Measurements from ENCODE around the gene CDCP2. TPM values are rescaled to one million over a fixed set of nuclear protein-coding genes. Genes with fewer than 3 reads are reported as not detected.
"Not testable (repeated sequence)": the region's sequence is repeated elsewhere in the genome, so short reads cannot be mapped to it uniquely, and the experiment has no call there.

Gene CDCP2
- total RNA-seq, 1 donor from 2014 or later, result not detected

DNA sequence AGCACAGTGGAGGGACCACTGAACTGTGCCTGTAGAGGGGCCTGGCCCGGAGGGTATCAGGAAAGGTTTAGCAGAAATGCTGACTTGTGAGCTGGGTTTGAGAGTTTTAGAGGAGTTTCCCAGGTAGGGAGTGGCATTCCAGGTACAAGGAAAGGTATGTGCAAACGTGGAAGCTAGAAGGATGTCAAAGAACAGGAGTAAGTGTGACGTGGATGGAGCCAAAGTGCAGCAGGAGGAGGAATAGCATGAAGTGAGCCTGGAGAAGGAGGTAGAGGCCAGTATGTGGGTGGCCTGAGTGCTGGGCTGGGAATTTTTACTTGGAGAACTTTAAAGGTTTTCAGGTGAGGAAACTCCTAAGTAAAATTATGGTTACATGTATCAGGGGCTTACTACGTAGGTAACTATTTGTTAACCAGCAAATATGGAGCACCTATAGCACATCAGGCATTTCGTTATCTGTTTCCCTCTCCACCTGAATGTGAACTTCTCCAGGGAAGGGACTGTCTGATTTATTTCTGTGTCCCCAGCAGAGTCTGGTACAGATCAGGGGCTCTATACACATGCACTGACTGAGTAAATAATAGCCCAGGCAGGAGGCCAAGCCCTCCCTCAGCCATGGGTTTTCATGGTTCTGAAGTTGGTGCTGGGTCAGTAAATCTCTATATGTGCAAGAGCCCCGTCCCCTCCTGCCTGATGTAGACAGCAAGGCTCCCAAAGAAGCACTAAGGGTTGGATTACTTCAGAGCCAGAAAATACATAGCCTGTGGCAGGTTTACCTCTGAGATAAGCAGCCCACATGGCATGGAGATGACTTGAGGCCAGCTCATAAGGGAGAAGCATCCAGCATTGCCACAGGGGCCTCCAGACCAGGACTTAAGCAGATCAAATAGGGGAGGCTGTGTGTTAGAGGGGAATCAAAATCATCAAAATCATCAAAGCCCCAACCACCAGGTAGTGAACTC lies 43.4 kb downstream of the CDCP2 start:
- Mint-ChIP-seq H3K4me3 (no peak overlapping the region), H3K27me3 (ENCODE audit: low read depth) (no peaks in the 10 kb centered on the region), H3K4me1 (peaks cover 10% of the 10 kb centered on the region), H3K9me3 (no peaks in the 10 kb centered on the region), H3K27ac (ENCODE audit: unreplicated experiment) (no peak overlapping the region), H3K36me3 (ENCODE audit: low read depth) (no peaks in the 10 kb centered on the region)
- TF ChIP-seq, protein P1, sequence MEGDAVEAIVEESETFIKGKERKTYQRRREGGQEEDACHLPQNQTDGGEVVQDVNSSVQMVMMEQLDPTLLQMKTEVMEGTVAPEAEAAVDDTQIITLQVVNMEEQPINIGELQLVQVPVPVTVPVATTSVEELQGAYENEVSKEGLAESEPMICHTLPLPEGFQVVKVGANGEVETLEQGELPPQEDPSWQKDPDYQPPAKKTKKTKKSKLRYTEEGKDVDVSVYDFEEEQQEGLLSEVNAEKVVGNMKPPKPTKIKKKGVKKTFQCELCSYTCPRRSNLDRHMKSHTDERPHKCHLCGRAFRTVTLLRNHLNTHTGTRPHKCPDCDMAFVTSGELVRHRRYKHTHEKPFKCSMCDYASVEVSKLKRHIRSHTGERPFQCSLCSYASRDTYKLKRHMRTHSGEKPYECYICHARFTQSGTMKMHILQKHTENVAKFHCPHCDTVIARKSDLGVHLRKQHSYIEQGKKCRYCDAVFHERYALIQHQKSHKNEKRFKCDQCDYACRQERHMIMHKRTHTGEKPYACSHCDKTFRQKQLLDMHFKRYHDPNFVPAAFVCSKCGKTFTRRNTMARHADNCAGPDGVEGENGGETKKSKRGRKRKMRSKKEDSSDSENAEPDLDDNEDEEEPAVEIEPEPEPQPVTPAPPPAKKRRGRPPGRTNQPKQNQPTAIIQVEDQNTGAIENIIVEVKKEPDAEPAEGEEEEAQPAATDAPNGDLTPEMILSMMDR (conservative IDR thresholded peaks at IDR 0.05), result no peak
- no peak for DNase-seq (ENCODE audit: low read depth, low spot score)

DNA sequence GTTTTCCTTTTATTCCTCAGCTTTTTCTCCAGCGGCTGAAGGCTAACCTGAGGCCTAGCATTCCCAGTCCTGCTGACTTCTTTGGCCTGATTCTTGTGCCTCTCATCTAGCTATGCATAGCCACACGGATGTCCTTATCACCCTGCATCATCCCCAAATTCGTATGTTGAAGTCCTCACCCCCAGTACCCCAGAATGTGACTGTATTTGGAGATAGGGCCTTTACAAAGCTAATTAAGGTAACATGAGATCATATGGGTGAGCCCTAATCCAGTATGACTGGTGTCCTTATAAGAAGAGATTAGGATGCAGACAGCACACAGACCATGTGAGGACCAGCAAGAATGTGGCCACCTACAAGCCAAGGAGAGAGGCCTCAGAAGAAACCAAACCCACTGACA lies 44.6 kb downstream of the CDCP2 start:
- TF ChIP-seq, protein P1 (conservative IDR thresholded peaks at IDR 0.05), result no peak
- no peak overlapping the region for H3K4me3 Mint-ChIP-seq
- H3K4me1 Mint-ChIP-seq, result peaks cover 10% of the 10 kb centered on the region
- H3K27me3 Mint-ChIP-seq (ENCODE audit: low read depth), result no peaks in the 10 kb centered on the region
- H3K9me3 Mint-ChIP-seq, result no peaks in the 10 kb centered on the region
- no peak overlapping the region for H3K27ac Mint-ChIP-seq (ENCODE audit: unreplicated experiment)
- DNase-seq (ENCODE audit: low read depth, low spot score), result no peak
- no peaks in the 10 kb centered on the region for H3K36me3 Mint-ChIP-seq (ENCODE audit: low read depth)

DNA sequence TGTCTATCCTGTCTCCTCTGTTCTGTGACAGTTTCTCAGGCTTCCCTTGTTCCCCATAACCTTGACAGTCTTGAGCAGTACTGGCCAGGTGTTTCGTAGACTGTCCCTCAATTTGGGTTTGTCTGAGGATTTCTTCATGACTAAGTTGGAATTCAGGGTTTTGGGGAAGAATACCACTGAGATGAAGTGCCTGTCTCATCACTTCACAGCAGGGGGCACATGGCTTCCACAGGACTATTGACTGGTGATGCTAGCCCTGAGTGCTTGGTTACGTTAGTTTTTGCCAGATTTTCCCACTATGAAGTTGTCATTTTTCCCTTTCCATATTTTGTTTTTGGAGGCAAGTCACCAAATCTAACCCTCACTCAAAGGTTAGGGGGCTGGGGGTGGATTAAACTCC lies 45.7 kb downstream of the CDCP2 start:
- Mint-ChIP-seq H3K9me3 (no peaks in the 10 kb centered on the region), H3K4me3 (no peak overlapping the region), H3K36me3 (ENCODE audit: low read depth) (no peaks in the 10 kb centered on the region), H3K4me1 (peaks cover 6% of the 10 kb centered on the region), H3K27me3 (ENCODE audit: low read depth) (no peaks in the 10 kb centered on the region), H3K27ac (ENCODE audit: unreplicated experiment) (no peak overlapping the region)
- TF ChIP-seq, protein P1 (conservative IDR thresholded peaks at IDR 0.05), result peak; percentile 15
- no peak for DNase-seq (ENCODE audit: low read depth, low spot score)

DNA sequence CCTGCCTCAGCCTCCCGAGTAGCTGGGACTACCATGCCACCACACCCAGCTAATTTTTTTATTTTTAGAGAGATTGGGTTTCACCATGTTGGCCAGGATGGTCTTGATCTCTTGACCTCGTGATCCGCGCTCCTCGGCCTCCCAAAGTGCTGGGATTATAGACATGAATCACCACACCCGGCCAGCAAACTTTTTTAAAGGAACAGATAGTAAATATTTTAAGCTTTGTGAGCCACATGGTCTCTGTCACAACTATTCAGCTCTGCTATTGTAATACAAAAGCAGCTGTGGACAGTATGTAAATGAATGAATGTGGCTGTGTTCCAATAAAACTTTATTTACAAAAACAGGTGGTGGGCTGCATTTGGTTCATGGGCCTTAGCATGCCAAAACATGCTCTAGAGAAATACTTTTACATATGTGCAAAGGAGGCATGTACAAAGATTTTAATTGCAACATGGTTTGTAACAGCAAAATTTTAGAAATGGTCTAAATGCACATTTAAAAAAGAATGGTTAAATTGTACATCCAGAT lies 47.0 kb downstream of the CDCP2 start:
- Mint-ChIP-seq H3K9me3 (no peaks in the 10 kb centered on the region), H3K36me3 (ENCODE audit: low read depth) (no peaks in the 10 kb centered on the region), H3K4me3 (no peak overlapping the region), H3K27me3 (ENCODE audit: low read depth) (no peaks in the 10 kb centered on the region), H3K27ac (ENCODE audit: unreplicated experiment) (no peak overlapping the region), H3K4me1 (peaks cover 2% of the 10 kb centered on the region)
- TF ChIP-seq, protein P1 (conservative IDR thresholded peaks at IDR 0.05), result no peak
- no peak for DNase-seq (ENCODE audit: low read depth, low spot score)

DNA sequence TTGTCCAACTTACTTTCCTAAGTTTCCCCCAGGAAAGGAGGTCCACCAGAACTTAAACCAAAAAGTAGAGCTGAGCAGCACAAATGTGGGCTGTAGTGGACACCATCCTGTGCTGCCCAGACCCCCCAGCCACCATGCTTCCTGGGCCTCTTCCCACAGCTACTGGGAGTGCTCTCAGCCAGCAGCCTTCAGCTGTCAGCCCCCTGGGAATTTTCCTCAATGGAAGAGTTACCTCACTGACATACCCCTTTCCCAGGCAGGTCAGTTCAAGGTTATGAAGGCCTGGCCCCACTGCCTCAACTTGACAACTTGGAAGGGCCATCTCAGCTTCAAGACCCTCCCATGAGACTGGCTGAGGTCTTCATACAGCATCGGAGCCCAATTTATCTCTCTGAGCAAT lies 47.7 kb downstream of the CDCP2 start:
- TF ChIP-seq, protein P1 (conservative IDR thresholded peaks at IDR 0.05), result no peak
- no peaks in the 10 kb centered on the region for H3K4me1 Mint-ChIP-seq
- H3K36me3 Mint-ChIP-seq (ENCODE audit: low read depth), result no peaks in the 10 kb centered on the region
- DNase-seq (ENCODE audit: low read depth, low spot score), result no peak
- no peaks in the 10 kb centered on the region for H3K9me3 Mint-ChIP-seq
- no peak overlapping the region for H3K27ac Mint-ChIP-seq (ENCODE audit: unreplicated experiment)
- no peaks in the 10 kb centered on the region for H3K27me3 Mint-ChIP-seq (ENCODE audit: low read depth)
- no peak overlapping the region for H3K4me3 Mint-ChIP-seq

DNA sequence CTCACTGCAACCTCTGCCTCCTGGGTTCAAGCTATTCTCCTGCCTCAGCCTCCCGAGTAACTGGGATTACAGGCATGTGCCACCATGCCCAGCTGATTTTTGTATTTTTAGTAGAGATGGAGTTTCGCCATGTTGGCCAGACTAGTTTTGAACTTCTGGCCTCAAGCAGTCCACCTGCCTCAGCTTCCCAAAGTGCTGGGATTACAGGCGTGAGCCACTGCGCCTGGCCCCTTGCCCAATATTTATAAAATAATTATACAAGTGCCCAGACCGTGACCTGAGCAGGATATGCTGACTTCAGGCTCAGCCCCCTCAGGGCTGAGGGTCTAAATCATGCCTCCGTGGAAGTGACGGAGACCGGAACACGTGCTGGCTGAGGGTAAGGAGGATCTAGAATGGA lies 48.2 kb downstream of the CDCP2 start:
- not testable (repeated sequence) for H3K9me3 Mint-ChIP-seq; H3K27ac Mint-ChIP-seq (ENCODE audit: unreplicated experiment); H3K27me3 Mint-ChIP-seq (ENCODE audit: low read depth); H3K36me3 Mint-ChIP-seq (ENCODE audit: low read depth); DNase-seq (ENCODE audit: low read depth, low spot score); H3K4me1 Mint-ChIP-seq; H3K4me3 Mint-ChIP-seq

All from neural crest cell (in vitro differentiated cells).